ENCODE data around the gene MTOR. TPM values are rescaled to one million over a fixed set of nuclear protein-coding genes. Genes with fewer than 3 reads are reported as not detected.

The MTOR gene
- total and polyA plus RNA-seq, 9 donors: 11.7 to 32.4 (median 21.3) TPM

DNA sequence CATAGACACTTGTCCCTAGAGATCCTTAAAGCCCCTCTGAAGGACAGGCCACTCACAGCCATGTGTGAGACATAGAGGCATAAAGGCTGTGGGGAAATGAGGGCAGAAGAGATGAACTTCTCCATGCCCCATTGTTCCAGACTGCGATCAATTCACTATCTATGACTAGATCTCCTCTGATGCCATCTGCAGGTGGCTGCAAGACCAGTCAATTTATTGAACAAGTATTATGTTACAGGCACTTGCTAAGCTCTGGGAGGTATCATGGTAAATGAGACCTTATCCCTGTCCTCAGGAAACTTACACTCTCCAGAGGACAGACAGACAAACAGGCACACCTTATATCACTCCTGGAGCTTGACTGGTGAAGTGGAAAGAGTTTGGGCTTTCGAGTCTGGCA, 33.6 kb upstream of the MTOR start:
- TF ChIP-seq POLR2A (IDR thresholded peaks at IDR 0.05) (no peak), EP300 (IDR thresholded peaks at IDR 0.05) (no peak), CTCF (IDR thresholded peaks at IDR 0.05) (no peak)
- intact Hi-C loops (cut with DNase I): no loop called here
- no peaks in the 10 kb centered on the region for H3K4me1 ChIP-seq (ENCODE audit: insufficient read depth)
- 89 to 97% (median 93%) methylated on average over 2 of the region's 2 CpGs for WGBS, 3 donors
- H3K27me3 ChIP-seq: no peaks in the 10 kb centered on the region
- no peaks in the 10 kb centered on the region for H3K9me3 ChIP-seq
- H3K27ac ChIP-seq: no peak overlapping the region
- DNase-seq: no peak
- no peak overlapping the region for H3K4me3 ChIP-seq
- no peaks in the 10 kb centered on the region for H3K36me3 ChIP-seq

DNA sequence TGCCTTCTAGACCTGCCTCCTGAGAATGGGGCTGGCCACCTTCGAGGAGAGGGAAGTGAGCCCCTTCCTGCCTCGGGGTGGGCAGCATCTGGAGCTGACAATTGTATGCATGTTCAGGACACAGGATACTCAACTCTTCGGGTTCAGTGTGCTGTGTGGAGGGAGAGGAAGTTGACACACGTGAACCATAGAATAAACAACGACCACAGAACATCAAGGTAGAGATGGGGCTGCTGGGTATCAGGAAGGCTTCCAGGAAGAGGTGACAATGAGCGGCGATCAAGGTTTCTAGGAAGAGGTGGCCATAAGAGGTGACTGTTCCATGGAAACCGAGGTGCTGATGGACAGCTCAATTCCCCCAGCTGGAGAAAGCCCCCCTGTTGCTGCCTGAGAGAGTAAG, 32.6 kb upstream of the MTOR start:
- DNase-seq: no peak
- no peaks in the 10 kb centered on the region for H3K36me3 ChIP-seq
- no peaks in the 10 kb centered on the region for H3K27me3 ChIP-seq
- no peaks in the 10 kb centered on the region for H3K9me3 ChIP-seq
- WGBS, 3 donors: 72 to 84% (median 73%) methylated on average over 8 of the region's 8 CpGs
- TF ChIP-seq POLR2A (IDR thresholded peaks at IDR 0.05): no peak
- TF ChIP-seq CTCF (IDR thresholded peaks at IDR 0.05): no peak
- no peak for TF ChIP-seq EP300 (IDR thresholded peaks at IDR 0.05)
- no peak overlapping the region for H3K4me3 ChIP-seq
- no peak overlapping the region for H3K27ac ChIP-seq
- H3K4me1 ChIP-seq (ENCODE audit: insufficient read depth): no peaks in the 10 kb centered on the region
- intact Hi-C loops (cut with DNase I): no loop called here

GRCh38 chr1:11293856-11294255, 31.5 kb upstream of the MTOR start:
- Histone ChIP-seq H3K4me1 (ENCODE audit: insufficient read depth) (no peaks in the 10 kb centered on the region), H3K27ac (no peak overlapping the region), H3K36me3 (no peaks in the 10 kb centered on the region), H3K9me3 (no peaks in the 10 kb centered on the region), H3K27me3 (no peaks in the 10 kb centered on the region), H3K4me3 (no peak overlapping the region)
- no peak for DNase-seq
- TF ChIP-seq CTCF (IDR thresholded peaks at IDR 0.05) (no peak), POLR2A (IDR thresholded peaks at IDR 0.05) (no peak), EP300 (IDR thresholded peaks at IDR 0.05) (no peak)
- intact Hi-C loops (cut with DNase I): no loop called here
- 76 to 85% (median 80%) methylated on average over 6 of the region's 6 CpGs for WGBS, 3 donors

GRCh38 chr1:11291049-11291448, 28.7 kb upstream of the MTOR start:
- intact Hi-C loops (cut with DNase I): no loop called here
- Histone ChIP-seq H3K27ac (no peak overlapping the region), H3K4me1 (ENCODE audit: insufficient read depth) (no peaks in the 10 kb centered on the region), H3K9me3 (no peaks in the 10 kb centered on the region), H3K4me3 (no peak overlapping the region), H3K36me3 (no peaks in the 10 kb centered on the region), H3K27me3 (no peaks in the 10 kb centered on the region)
- TF ChIP-seq POLR2A (IDR thresholded peaks at IDR 0.05) (no peak), CTCF (IDR thresholded peaks at IDR 0.05) (no peak), EP300 (IDR thresholded peaks at IDR 0.05) (no peak)
- DNase-seq: no peak
- WGBS, 3 donors: 71 to 74% (median 73%) methylated on average over 2 of the region's 2 CpGs

- intact Hi-C loops (cut with DNase I): no loop called here
- Histone ChIP-seq H3K27me3 (no peaks in the 10 kb centered on the region), H3K4me1 (ENCODE audit: insufficient read depth) (no peaks in the 10 kb centered on the region), H3K27ac (no peak overlapping the region), H3K9me3 (no peaks in the 10 kb centered on the region), H3K4me3 (no peak overlapping the region), H3K36me3 (no peaks in the 10 kb centered on the region)
- DNase-seq: no peak
- no peak for TF ChIP-seq POLR2A (IDR thresholded peaks at IDR 0.05)
- no peak for TF ChIP-seq EP300 (IDR thresholded peaks at IDR 0.05)
- TF ChIP-seq CTCF (IDR thresholded peaks at IDR 0.05): no peak
- 81 to 87% (median 85%) methylated on average over 5 of the region's 5 CpGs for WGBS, 3 donors
Observed at GRCh38 chr1:11289064-11289463, 26.7 kb upstream of the MTOR start.

All from ovary (tissue), 9 donors.